C4-2B (cell line): ENCODE results near the gene PDE4B.
"Not testable (repeated sequence)": the region's sequence is repeated elsewhere in the genome, so short reads cannot be mapped to it uniquely, and the experiment has no call there.

Experiments used
- H3K27ac ChIP-seq: fragments of 450-650 bp; 2 replicates; pipeline ENCODE4 v1.5.1; 2017
- CTCF ChIP-seq: fragments of 450-650 bp; conservative IDR thresholded peaks from 2 replicates; pipeline ENCODE4 v1.5.1; 2017; ENCODE audit warnings: mild to moderate bottlenecking
- ZFX ChIP-seq: fragments of 450-650 bp; IDR thresholded peaks from 2 replicates; pipeline ENCODE4 v1.6.1; 2017

Gene PDE4B

GRCh38 chr1:65998763-65999583 is 206.3 kb downstream of the PDE4B start:
- no peak overlapping the region for H3K27ac ChIP-seq
- TF ChIP-seq CTCF: no peak
- no peak for TF ChIP-seq ZFX

- TF ChIP-seq CTCF (no peak), ZFX (no peak)
- no peak overlapping the region for H3K27ac ChIP-seq
Measured at GRCh38 chr1:66000033-66000637, 207.4 kb downstream of the PDE4B start.

GRCh38 chr1:66003690-66004089 is 211.0 kb downstream of the PDE4B start:
- H3K27ac ChIP-seq: no peak overlapping the region
- TF ChIP-seq ZFX (no peak), CTCF (no peak)

DNA sequence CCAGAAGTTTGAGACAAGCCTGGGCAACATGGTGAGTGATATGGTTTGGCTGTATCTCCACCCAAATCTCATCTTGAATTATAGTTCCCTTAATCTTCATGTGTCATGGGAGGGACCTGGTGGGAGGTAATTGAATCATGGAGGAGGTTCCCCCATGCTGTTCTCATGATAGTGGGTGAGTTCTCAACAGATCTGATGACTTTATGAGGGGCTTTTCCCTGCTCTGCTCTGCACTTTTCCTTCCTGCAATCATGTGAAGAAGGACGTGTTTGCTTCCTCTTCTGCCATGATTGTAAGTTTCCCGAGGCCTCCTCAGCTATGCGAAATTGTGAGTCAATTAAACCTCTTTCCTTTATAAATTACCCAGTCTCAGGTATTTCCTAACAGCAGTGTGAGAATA is 213.8 kb downstream of the PDE4B start:
- H3K27ac ChIP-seq: not testable (repeated sequence)

- no peak for TF ChIP-seq ZFX
- TF ChIP-seq CTCF: no peak
Measured at GRCh38 chr1:66012106-66012784, 219.6 kb downstream of the PDE4B start.

GRCh38 chr1:66013371-66013770 is 220.7 kb downstream of the PDE4B start:
- no peak overlapping the region for H3K27ac ChIP-seq
- TF ChIP-seq ZFX (no peak), CTCF (no peak)

More at GRCh38 chr1:66012106-66012784, 219.6 kb downstream of the PDE4B start:
- H3K27ac ChIP-seq: no peak overlapping the region

GRCh38 chr1:66022904-66023620 is 230.4 kb downstream of the PDE4B start:
- TF ChIP-seq ZFX (no peak), CTCF (no peak)
- no peak overlapping the region for H3K27ac ChIP-seq
